Common myeloid progenitor, CD34-positive (primary cell): ENCODE results near the gene CBX4.

Experiments used
- CTCF ChIA-PET: fragments of 350-600 bp; sonication (Branson Sonifier 250); formaldehyde crosslinking; loops from one replicate; lab custom pipeline; 2021; ENCODE audit warnings: antibody characterized with exemption; lab: Charles Lee
- POLR2A ChIA-PET: fragments of 350-600 bp; sonication (Branson Sonifier 250); formaldehyde crosslinking; loops from one replicate; lab custom pipeline; 2021; ENCODE audit warnings: antibody characterized with exemption; lab: Charles Lee
- DNase-seq, 3 donors: peaks; one replicate each; pipeline versions ENCODE4 v3.0.0 to v3.0.0-alpha.2; 2013
- H3K27ac ChIP-seq, 2 experiments: 1 replicate in 1 of 2; 2 replicates in 1 of 2; pipeline ENCODE4 v1.7.0; 2013; ENCODE audit warnings: inconsistent platforms in 2 of 2, low read length in 2 of 2, mild to moderate bottlenecking in 2 of 2, low read depth in 1 of 2, moderate library complexity in 1 of 2; ENCODE audit not compliant: severe bottlenecking in 2 of 2, insufficient read depth in 1 of 2, poor library complexity in 1 of 2
- H3K27me3 ChIP-seq, 5 experiments: replicated peaks in 2 of 5; 1 replicate in 3 of 5; 2 replicates in 2 of 5; pipeline versions ENCODE4 v1.6.1 to v1.7.0; 2013; ENCODE audit warnings: low read length in 4 of 5, mild to moderate bottlenecking in 2 of 5, moderate library complexity in 2 of 5, inconsistent platforms in 1 of 5; ENCODE audit not compliant: insufficient read depth in 5 of 5, control insufficient read depth in 4 of 5
- H3K36me3 ChIP-seq, 4 experiments: 1 replicate in 2 of 4; 2 replicates in 2 of 4; pipeline versions ENCODE4 v1.6.1 to v1.7.0; 2013; ENCODE audit warnings: low read length in 3 of 4, control low read depth in 1 of 4, mild to moderate bottlenecking in 1 of 4; ENCODE audit not compliant: control insufficient read depth in 4 of 4, insufficient read depth in 4 of 4
- H3K4me1 ChIP-seq, 4 experiments: 1 replicate in 3 of 4; 2 replicates in 1 of 4; pipeline versions ENCODE4 v1.6.1 to v1.7.1; 2013; ENCODE audit warnings: low read length in 3 of 4, mild to moderate bottlenecking in 3 of 4, control low read depth in 1 of 4, inconsistent platforms in 1 of 4, moderate library complexity in 1 of 4; ENCODE audit not compliant: control insufficient read depth in 4 of 4, insufficient read depth in 4 of 4; ENCODE audit errors: control extremely low read depth in 1 of 4
- H3K4me3 ChIP-seq, 7 experiments: 1 replicate in 4 of 7; 2 replicates in 3 of 7; pipeline versions ENCODE4 v1.5.1 to v1.7.0; 2013; ENCODE audit warnings: mild to moderate bottlenecking in 7 of 7, low read length in 6 of 7, moderate library complexity in 6 of 7, inconsistent platforms in 2 of 7, low read depth in 2 of 7, control low read depth in 1 of 7; ENCODE audit not compliant: insufficient read depth in 4 of 7, control insufficient read depth in 1 of 7; ENCODE audit errors: extremely low read depth in 1 of 7
- H3K9me3 ChIP-seq, 5 experiments: 1 replicate in 4 of 5; 2 replicates in 1 of 5; pipeline versions ENCODE4 v1.6.1 to v1.7.1; 2013; ENCODE audit warnings: low read length in 4 of 5, mild to moderate bottlenecking in 2 of 5, inconsistent platforms in 1 of 5, low read depth in 1 of 5, moderate library complexity in 1 of 5; ENCODE audit not compliant: control insufficient read depth in 4 of 5, insufficient read depth in 2 of 5; ENCODE audit errors: control extremely low read depth in 1 of 5
- WGBS: methylation state at CpG from one replicate; pipeline ENCODE4 v1.1.5; 2013; ENCODE audit not compliant: insufficient coverage; 5-methylcytosine and 5-hydroxymethylcytosine counted together

CBX4 gene

DNA sequence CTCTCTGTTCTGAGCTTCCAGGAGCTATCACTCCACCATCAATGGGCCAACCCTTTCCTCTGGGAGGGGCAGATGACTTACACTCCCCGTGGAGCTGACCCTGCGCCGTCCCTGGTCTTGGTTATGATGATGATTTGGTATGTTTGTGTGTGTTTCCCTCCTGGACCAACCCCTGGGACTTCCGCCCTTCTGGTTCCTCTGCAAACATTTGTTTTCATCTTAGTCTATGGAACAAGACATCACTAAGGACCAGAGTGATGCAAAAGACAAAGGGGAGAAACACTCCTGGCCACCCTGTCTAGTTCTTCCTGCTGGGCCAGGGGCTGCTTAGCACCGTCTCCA lies 13.7 kb downstream of the CBX4 start:
- Histone ChIP-seq H3K9me3 (no peaks in the 10 kb centered on the region), H3K36me3 (no peaks in the 10 kb centered on the region), H3K27me3 (no peaks in the 10 kb centered on the region), H3K27ac (peak overlapping the region in 1 of 2 experiments; percentile 47), H3K4me3 (no peak overlapping the region), H3K4me1 (peaks cover 9 to 59% (median 38%) of the 10 kb centered on the region in 4 experiments)
- 100% methylated on average over 1 of the region's 5 CpGs for WGBS
- CTCF ChIA-PET = interaction anchor here (1.3 to 2.8 kb wide), 5 partner anchors 9 to 18 kb away, joined by 3 to 11 read pairs (median 5); no protein-coding TSS in a partner anchor
- POLR2A ChIA-PET = interaction anchor here (0.5 to 1.2 kb wide), 3 partner anchors 14 to 74 kb away, joined by 3 read pairs; partner anchors contain the start of gene CBX4
- DNase-seq = no peak

DNA sequence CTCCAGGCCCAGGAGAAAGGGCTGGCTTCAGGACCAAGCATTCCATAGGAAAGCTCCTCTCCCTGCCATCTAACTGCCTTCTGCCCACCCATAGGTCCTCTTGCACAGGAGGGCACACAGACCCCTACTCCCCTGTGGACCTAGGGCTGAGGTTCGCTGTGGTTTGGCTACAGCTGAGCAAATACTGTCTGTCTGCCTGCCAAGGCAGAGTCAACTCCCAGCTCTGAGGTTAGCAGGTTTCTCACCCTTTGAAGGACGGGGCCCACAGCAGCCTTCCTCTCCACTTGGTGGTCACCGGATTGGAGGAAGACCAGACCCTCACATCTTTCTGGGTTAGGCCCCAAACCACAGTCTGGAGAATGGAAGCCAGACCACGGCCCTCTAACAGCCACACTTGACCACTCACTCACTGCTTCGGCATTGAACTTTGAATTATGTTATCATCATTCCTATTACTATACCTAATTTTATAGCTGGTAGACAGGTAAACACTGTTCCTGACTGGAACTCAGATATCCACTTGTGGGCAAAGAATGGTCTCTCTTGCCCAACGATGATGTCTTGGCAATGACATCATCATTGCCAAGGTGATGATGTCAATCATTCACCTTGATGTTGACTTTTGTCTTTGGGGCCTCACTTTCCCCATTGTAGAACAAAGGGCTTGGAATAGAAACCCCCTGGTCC lies 14.2 kb downstream of the CBX4 start:
- H3K36me3 ChIP-seq = no peaks in the 10 kb centered on the region
- no peaks in the 10 kb centered on the region for H3K9me3 ChIP-seq
- H3K27me3 ChIP-seq = peaks cover 0 to 3% (median 0%) of the 10 kb centered on the region in 5 experiments
- no peak overlapping the region for H3K4me3 ChIP-seq
- H3K4me1 ChIP-seq = peaks cover 9 to 55% (median 38%) of the 10 kb centered on the region in 4 experiments
- WGBS = 83% methylated on average over 5 of the region's 6 CpGs
- H3K27ac ChIP-seq = no peak overlapping the region
- ChIA-PET POLR2A (interaction anchor here (1.0 to 1.2 kb wide), 2 partner anchors 14 to 25 kb away, joined by 3 read pairs; partner anchors contain the start of gene CBX4), CTCF (interaction anchor here (1.3 to 2.8 kb wide), 5 partner anchors 10 to 19 kb away, joined by 3 to 11 read pairs (median 5); no protein-coding TSS in a partner anchor)
- no peak for DNase-seq

DNA sequence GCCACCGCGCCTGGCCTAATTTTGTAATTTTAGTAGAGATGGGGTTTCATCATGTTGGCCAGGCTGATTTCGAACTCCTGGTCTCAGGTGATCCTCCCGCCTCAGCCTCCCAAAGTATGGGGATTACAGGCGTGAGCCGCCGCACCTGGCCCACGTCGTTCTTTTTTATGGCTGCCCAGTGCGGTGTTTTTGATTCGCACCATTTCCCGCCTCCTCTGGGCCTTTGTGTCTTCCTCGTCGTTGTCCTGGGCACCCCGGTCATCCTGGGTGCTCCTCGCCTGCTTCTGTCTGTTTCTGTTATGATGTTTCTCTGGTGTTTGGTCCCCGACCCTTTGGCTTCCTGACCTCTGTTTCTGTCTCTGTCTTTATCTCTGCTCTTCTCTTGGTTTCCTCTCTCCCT lies 15.0 kb downstream of the CBX4 start:
- no peak overlapping the region for H3K27ac ChIP-seq
- no peaks in the 10 kb centered on the region for H3K9me3 ChIP-seq
- ChIA-PET CTCF (interaction anchor here (2.8 kb wide), 1 partner anchor 13 kb away, joined by 10 read pairs; no protein-coding TSS in a partner anchor), POLR2A (interaction anchor here (1.2 kb wide), 1 partner anchor 15 kb away, joined by 3 read pairs; the partner anchor contains the start of gene CBX4)
- H3K4me1 ChIP-seq = peaks cover 9 to 48% (median 31%) of the 10 kb centered on the region in 4 experiments
- 95% methylated on average over 14 of the region's 17 CpGs for WGBS
- no peak for DNase-seq
- H3K27me3 ChIP-seq = peaks cover 0 to 7% (median 2%) of the 10 kb centered on the region in 5 experiments
- H3K4me3 ChIP-seq = no peak overlapping the region
- H3K36me3 ChIP-seq = no peaks in the 10 kb centered on the region

DNA sequence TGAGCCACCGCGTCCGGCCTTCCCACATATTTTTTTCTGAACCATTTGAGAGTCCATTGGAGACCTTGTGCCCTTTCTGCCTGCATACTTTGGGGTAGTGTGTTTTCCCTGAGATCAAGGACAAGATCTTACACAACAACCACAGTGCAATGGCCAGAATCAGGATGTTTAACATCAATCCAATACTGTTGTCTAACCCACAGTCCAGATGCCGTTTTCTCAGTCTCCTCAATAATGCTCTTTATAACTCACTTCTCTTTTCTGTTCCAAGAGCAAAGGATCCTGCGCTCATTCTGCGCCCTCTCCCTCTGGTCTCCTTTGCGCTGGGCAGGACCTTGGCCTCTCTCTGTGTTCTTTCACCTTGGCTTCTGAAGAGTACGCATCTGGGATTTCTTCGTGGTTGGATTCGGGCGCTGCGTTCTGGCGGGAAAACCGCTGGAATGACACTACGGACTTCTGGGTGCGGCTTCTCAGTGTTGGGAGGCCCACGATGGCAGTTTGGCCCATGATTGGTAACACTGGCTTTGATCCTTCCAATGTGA lies 16.6 kb downstream of the CBX4 start:
- POLR2A ChIA-PET = interaction anchor here (1.2 kb wide), 1 partner anchor 17 kb away, joined by 6 read pairs; the partner anchor contains the start of gene CBX4
- H3K36me3 ChIP-seq = no peaks in the 10 kb centered on the region
- H3K9me3 ChIP-seq = no peaks in the 10 kb centered on the region
- H3K4me1 ChIP-seq = peaks cover 5 to 32% (median 18%) of the 10 kb centered on the region in 4 experiments
- CTCF ChIA-PET = interaction anchor here (2.0 kb wide), 1 partner anchor 11 kb away, joined by 6 read pairs; no protein-coding TSS in a partner anchor
- H3K4me3 ChIP-seq = no peak overlapping the region
- no peak overlapping the region for H3K27ac ChIP-seq
- 96% methylated on average over 14 of the region's 17 CpGs for WGBS
- H3K27me3 ChIP-seq = peaks cover 0 to 16% (median 8%) of the 10 kb centered on the region in 5 experiments
- no peak for DNase-seq

DNA sequence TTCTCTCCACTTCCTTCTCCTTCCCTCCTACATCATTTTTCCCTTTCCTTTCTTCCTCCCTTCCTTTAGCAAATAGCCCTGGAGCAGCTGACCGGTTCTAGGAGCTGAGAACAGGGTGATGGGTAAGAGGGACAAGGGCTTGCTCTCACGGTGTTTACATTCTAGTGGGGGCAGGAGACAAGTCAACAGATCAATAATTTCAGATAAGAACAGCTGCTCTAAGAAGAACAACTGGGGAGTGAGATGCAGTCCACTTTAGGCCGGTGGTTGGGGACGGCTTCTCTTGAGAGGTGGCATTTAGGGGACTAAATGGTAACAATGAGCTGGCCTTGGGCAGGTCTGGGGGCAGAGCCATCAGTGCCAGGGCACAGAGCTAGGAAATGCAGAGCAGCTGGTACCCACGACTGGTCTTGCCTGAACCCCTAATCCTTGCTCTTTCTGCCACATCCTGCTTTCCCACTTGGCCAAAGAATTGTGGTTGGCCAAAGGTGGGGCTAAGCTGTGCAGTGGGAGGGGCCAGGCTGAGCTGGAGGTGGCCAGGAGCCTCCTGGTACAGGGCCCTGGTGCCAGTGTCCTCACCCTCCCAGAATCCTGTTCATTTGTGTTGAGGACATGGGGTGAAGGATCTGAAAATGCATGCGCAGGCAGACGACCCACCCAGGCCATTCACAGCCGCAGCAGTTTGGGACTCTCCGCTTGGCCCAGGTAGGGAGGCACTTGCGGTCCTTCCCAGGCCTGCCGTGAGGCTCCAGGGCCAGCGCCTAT lies 17.7 kb downstream of the CBX4 start:
- Histone ChIP-seq H3K27me3 (peaks cover 0 to 27% (median 16%) of the 10 kb centered on the region in 5 experiments), H3K36me3 (no peaks in the 10 kb centered on the region), H3K4me1 (peaks cover 2 to 21% (median 8%) of the 10 kb centered on the region in 4 experiments), H3K9me3 (no peaks in the 10 kb centered on the region), H3K27ac (no peak overlapping the region), H3K4me3 (no peak overlapping the region)
- ChIA-PET POLR2A (interaction anchor here (1.2 kb wide), 1 partner anchor 18 kb away, joined by 6 read pairs; the partner anchor contains the start of gene CBX4), CTCF (interaction anchor here (0.9 to 2.0 kb wide), 5 partner anchors 9 to 79 kb away, joined by 3 to 6 read pairs (median 5); no protein-coding TSS in a partner anchor)
- WGBS = 97% methylated on average over 10 of the region's 12 CpGs
- no peak for DNase-seq

DNA sequence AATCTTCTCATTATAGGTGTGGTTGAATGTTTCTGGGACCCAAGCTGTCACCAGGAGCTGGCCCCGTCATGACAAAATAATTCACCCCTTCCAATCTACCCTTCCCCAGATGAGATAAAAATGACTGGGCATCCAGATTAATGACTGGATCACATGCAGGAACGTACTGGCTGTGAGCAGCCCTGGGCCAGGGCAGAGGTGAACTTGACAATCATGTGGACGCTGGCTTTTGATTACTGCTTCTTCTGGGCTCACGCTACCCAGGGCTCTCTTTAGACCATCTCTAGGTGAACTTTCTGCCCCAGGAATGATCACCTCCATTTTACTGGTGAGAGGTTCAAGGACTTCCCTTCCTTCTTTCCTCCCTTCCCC lies 18.3 kb downstream of the CBX4 start:
- CTCF ChIA-PET = interaction anchor here (1.2 to 2.0 kb wide), 4 partner anchors 8 to 16 kb away, joined by 3 to 6 read pairs (median 5); no protein-coding TSS in a partner anchor
- Histone ChIP-seq H3K4me3 (no peak overlapping the region), H3K4me1 (peaks cover 0 to 15% (median 3%) of the 10 kb centered on the region in 4 experiments), H3K36me3 (no peaks in the 10 kb centered on the region), H3K9me3 (no peaks in the 10 kb centered on the region), H3K27me3 (peaks cover 0 to 33% (median 21%) of the 10 kb centered on the region in 5 experiments), H3K27ac (no peak overlapping the region)
- DNase-seq = no peak
- WGBS = 91% methylated on average over 3 of the region's 4 CpGs
- POLR2A ChIA-PET = no interaction called here
